H1 (cell line): Measurements from ENCODE around the gene FBXO21. TPM values are rescaled to one million over a fixed set of nuclear protein-coding genes. Genes with fewer than 3 reads are reported as not detected.

Source experiments
- CTCF ChIA-PET: fragments of 300-600 bp; sonication (Branson Sonifier 250); formaldehyde crosslinking; loops from one replicate; lab custom pipeline; 2021; ENCODE audit not compliant: partially characterized antibody; lab: Charles Lee
- POLR2A ChIA-PET: fragments of 300-600 bp; sonication (Branson Sonifier 250); formaldehyde crosslinking; loops from one replicate; lab custom pipeline; 2021; ENCODE audit warnings: inconsistent platforms; ENCODE audit not compliant: partially characterized antibody; lab: Charles Lee
- DNase-seq, 2 experiments: peaks; one replicate each; pipeline versions ENCODE4 v3.0.0 to v3.0.0-alpha.2; 2010 to 2022; ENCODE audit warnings: low spot score in 2 of 2, low read depth in 1 of 2, mixed read lengths in 1 of 2
- FAIRE-seq: peaks from 2 replicates; lab custom pipeline; 2011; peaks lifted over from hg19 to GRCh38; lab: Jason Lieb, UNC
- H2AFZ ChIP-seq: 2 replicates; pipeline ENCODE4 v1.8.1; 2012; ENCODE audit warnings: low read length, inconsistent platforms
- H2AK5ac ChIP-seq: 2 replicates; pipeline ENCODE4 v1.6.1; 2013; ENCODE audit warnings: low read depth, low read length
- H2BK120ac ChIP-seq: replicated peaks from 2 replicates; pipeline ENCODE3; 2013; ENCODE audit warnings: low read depth, low read length, inconsistent platforms
- H2BK12ac ChIP-seq: 2 replicates; pipeline ENCODE4 v1.6.1; 2013; ENCODE audit warnings: low read depth, low read length
- H2BK15ac ChIP-seq: 2 replicates; pipeline ENCODE4 v1.6.1; 2013; ENCODE audit warnings: low read length
- H2BK20ac ChIP-seq: 2 replicates; pipeline ENCODE4 v1.6.1; 2013; ENCODE audit warnings: low read length
- H2BK5ac ChIP-seq: 2 replicates; pipeline ENCODE4 v1.6.1; 2013; ENCODE audit warnings: low read depth, low read length
- H3K14ac ChIP-seq: 2 replicates; pipeline ENCODE4 v1.6.1; 2013; ENCODE audit warnings: inconsistent platforms; ENCODE audit not compliant: insufficient read length
- H3K18ac ChIP-seq: 2 replicates; pipeline ENCODE4 v1.6.1; 2013; ENCODE audit warnings: low read length; ENCODE audit errors: extremely low read depth
- H3K23ac ChIP-seq: 2 replicates; pipeline ENCODE4 v1.6.1; 2013; ENCODE audit warnings: inconsistent platforms; ENCODE audit not compliant: insufficient read length
- H3K23me2 ChIP-seq: 2 replicates; pipeline ENCODE4 v1.6.1; 2013; ENCODE audit warnings: low read depth, low read length
- H3K27ac ChIP-seq: 2 replicates; pipeline ENCODE4 v1.6.1; 2011; ENCODE audit warnings: low read depth, low read length, inconsistent platforms
- H3K27me3 ChIP-seq, 4 experiments: replicated peaks in 1 of 4; 1 replicate in 1 of 4; 2 replicates in 3 of 4; pipeline versions ENCODE4 v1.6.1 to v1.8.1; 2011 to 2013; ENCODE audit warnings: low read length in 3 of 4, mild to moderate bottlenecking in 3 of 4, inconsistent platforms in 2 of 4, mixed read lengths in 2 of 4, moderate library complexity in 1 of 4; ENCODE audit not compliant: control insufficient read depth in 3 of 4, insufficient read depth in 3 of 4; ENCODE audit errors: extremely low read depth in 1 of 4
- H3K36me3 ChIP-seq, 4 experiments: 2 replicates each; pipeline versions ENCODE4 v1.6.1 to v1.8.1; 2011 to 2013; ENCODE audit warnings: mild to moderate bottlenecking in 4 of 4, low read length in 3 of 4, moderate library complexity in 2 of 4, control low read depth in 1 of 4, inconsistent platforms in 1 of 4; ENCODE audit not compliant: insufficient read depth in 4 of 4, control insufficient read depth in 2 of 4
- H3K4ac ChIP-seq: replicated peaks from 2 replicates; pipeline ENCODE3; 2013; ENCODE audit warnings: low read length, low read depth, mixed read lengths, inconsistent platforms; ENCODE audit not compliant: insufficient read length
- H3K4me1 ChIP-seq, 4 experiments: replicated peaks in 1 of 4; 1 replicate in 1 of 4; 2 replicates in 3 of 4; pipeline versions ENCODE4 v1.6.1 to v1.8.1; 2011 to 2013; ENCODE audit warnings: low read length in 3 of 4, inconsistent platforms in 2 of 4, mixed read lengths in 1 of 4; ENCODE audit not compliant: insufficient read depth in 4 of 4, control insufficient read depth in 3 of 4
- H3K4me2 ChIP-seq, 2 experiments: 2 replicates each; pipeline versions ENCODE4 v1.6.1 to v1.8.1; 2011 to 2013; ENCODE audit warnings: low read depth in 2 of 2, low read length in 2 of 2, control low read depth in 1 of 2, inconsistent platforms in 1 of 2, mild to moderate bottlenecking in 1 of 2; ENCODE audit not compliant: insufficient read depth in 1 of 2
- H3K4me3 ChIP-seq, 4 experiments: fragments of 200-600, 300-600 bp in 1 of 4; sonication (generic), shearing (Covaris generic), sonication (Bioruptor Twin) in 1 of 4; 2 replicates each; pipeline versions ENCODE4 v1.5.1 to v1.8.1; 2011 to 2016; ENCODE audit warnings: low read length in 4 of 4, low read depth in 3 of 4, control low read depth in 2 of 4, inconsistent platforms in 2 of 4, mild to moderate bottlenecking in 2 of 4, mixed read lengths in 1 of 4, moderate library complexity in 1 of 4; ENCODE audit not compliant: insufficient read depth in 2 of 4; ENCODE audit errors: extremely low read depth in 1 of 4
- H3K56ac ChIP-seq: replicated peaks from 2 replicates; pipeline ENCODE3; 2013; ENCODE audit warnings: low read depth, mild to moderate bottlenecking, mixed read lengths, low read length, inconsistent platforms; ENCODE audit not compliant: insufficient read length
- H3K79me1 ChIP-seq: 2 replicates; pipeline ENCODE4 v1.6.1; 2013; ENCODE audit warnings: low read depth, low read length, control low read depth
- H3K79me2 ChIP-seq, 2 experiments: 2 replicates each; pipeline versions ENCODE4 v1.6.1 to v1.8.1; 2012 to 2013; ENCODE audit warnings: low read length in 2 of 2, mild to moderate bottlenecking in 2 of 2, inconsistent platforms in 1 of 2; ENCODE audit not compliant: insufficient read depth in 2 of 2, control insufficient read depth in 1 of 2
- H3K9ac ChIP-seq, 4 experiments: replicated peaks in 1 of 4; 1 replicate in 1 of 4; 2 replicates in 3 of 4; pipeline versions ENCODE4 v1.6.1 to v1.8.1; 2011 to 2013; ENCODE audit warnings: low read depth in 3 of 4, low read length in 3 of 4, control low read depth in 2 of 4, mild to moderate bottlenecking in 2 of 4, moderate library complexity in 2 of 4, inconsistent platforms in 1 of 4; ENCODE audit errors: extremely low read depth in 1 of 4
- H3K9me3 ChIP-seq, 2 experiments: 2 replicates each; pipeline versions ENCODE4 v1.6.1 to v1.8.1; 2012 to 2013; ENCODE audit warnings: mild to moderate bottlenecking in 2 of 2, moderate library complexity in 2 of 2, control low read depth in 1 of 2, inconsistent platforms in 1 of 2, low read depth in 1 of 2, low read length in 1 of 2, mixed read lengths in 1 of 2; ENCODE audit not compliant: insufficient read depth in 2 of 2
- H4K20me1 ChIP-seq, 2 experiments: replicated peaks in 1 of 2; 2 replicates each; pipeline versions ENCODE3 to v1.8.1; 2011 to 2013; ENCODE audit warnings: inconsistent platforms in 2 of 2, low read length in 2 of 2, mild to moderate bottlenecking in 1 of 2; ENCODE audit not compliant: insufficient read depth in 2 of 2, control insufficient read depth in 1 of 2
- H4K5ac ChIP-seq: 2 replicates; pipeline ENCODE4 v1.6.1; 2013; ENCODE audit warnings: low read length, low read depth, mixed read lengths, inconsistent platforms; ENCODE audit not compliant: insufficient read length
- H4K8ac ChIP-seq: 2 replicates; pipeline ENCODE4 v1.8.0; 2013; ENCODE audit warnings: mild to moderate bottlenecking, moderate library complexity, low read length, inconsistent platforms; ENCODE audit not compliant: insufficient read depth; ENCODE audit errors: extremely low read depth
- H4K91ac ChIP-seq: replicated peaks from 2 replicates; pipeline ENCODE3; 2013; ENCODE audit warnings: low read length, mixed read lengths, inconsistent platforms; ENCODE audit not compliant: insufficient read length
- BCL11A ChIP-seq, 2 experiments: IDR thresholded peaks; one replicate each; pipeline ENCODE4 v1.6.1; 2011; ENCODE audit warnings: low read depth in 2 of 2, low read length in 2 of 2, mild to moderate bottlenecking in 2 of 2
- CBX8 ChIP-seq: fragments of 300-800, 300-1000 bp; sonication (generic); IDR thresholded peaks from 2 replicates; pipeline ENCODE4 v1.7.1; 2016; ENCODE audit warnings: low read depth, low read length, borderline replicate concordance
- CHD1 ChIP-seq: IDR thresholded peaks from 2 replicates; pipeline ENCODE4 v1.6.1; 2012; ENCODE audit warnings: low read depth, low read length, improper control_type of control experiment
- CHD2 ChIP-seq: IDR thresholded peaks from 2 replicates; pipeline ENCODE4 v1.6.1; 2012; ENCODE audit warnings: low read length, improper control_type of control experiment
- CREB1 ChIP-seq: IDR thresholded peaks from 2 replicates; pipeline ENCODE4 v1.6.1; 2012; ENCODE audit warnings: inconsistent platforms
- EGR1 ChIP-seq: IDR thresholded peaks from 2 replicates; pipeline ENCODE4 v1.6.1; 2011; ENCODE audit warnings: low read depth, low read length, borderline replicate concordance
- EZH2 ChIP-seq: fragments of 200-600 bp; sonication (generic); IDR thresholded peaks from 2 replicates; pipeline ENCODE4 v1.7.1; 2012; ENCODE audit warnings: low read depth, mild to moderate bottlenecking, moderate library complexity, low read length, inconsistent platforms; ENCODE audit not compliant: severe bottlenecking
- HDAC6 ChIP-seq: IDR thresholded peaks from one replicate; pipeline ENCODE4 v1.7.1; 2012; ENCODE audit warnings: low read depth, mild to moderate bottlenecking, inconsistent platforms, low read length, moderate library complexity
- TEAD4 ChIP-seq: IDR thresholded peaks from 2 replicates; pipeline ENCODE4 v1.6.1; 2012; ENCODE audit warnings: low read depth, low read length, inconsistent platforms, mixed read lengths
- ZNF274 ChIP-seq: IDR thresholded peaks from 2 replicates; pipeline ENCODE4 v1.7.0; 2012; ENCODE audit warnings: low read length, borderline replicate concordance; ENCODE audit errors: extremely low read depth
- WGBS, 2 experiments: shearing (Covaris generic) in 1 of 2; methylation state at CpG; one replicate each; pipeline versions ENCODE4 v1.1.6 to v1.1.7; 2013 to 2015; ENCODE audit warnings: low lambda C conversion rate in 2 of 2, mixed read lengths in 2 of 2, inconsistent platforms in 1 of 2, low coverage in 1 of 2, missing lambda C conversion rate in 1 of 2; ENCODE audit not compliant: insufficient replicate concordance in 2 of 2, insufficient coverage in 1 of 2, insufficient read length in 1 of 2; ENCODE audit errors: extremely low coverage in 1 of 2, missing lambda C conversion rate in 1 of 2; 5-methylcytosine and 5-hydroxymethylcytosine counted together
- polyA plus RNA-seq, 7 experiments: library from polyadenylated mRNA; depleted of rRNA in 3 of 7; stranded (reverse) in 5 of 7; unstranded in 2 of 7; fragments of >200 nt in 5 of 7; fragments of 200-250 nt in 2 of 7; gene quantifications; 1 replicate in 5 of 7; 2 replicates in 1 of 7; 4 replicates in 1 of 7; pipeline versions ENCODE4 v1.2.1 to v1.2.3, GENCODE V29; 2011 to 2013; ENCODE audit warnings: missing spikeins in 2 of 7, mixed read lengths in 2 of 7
- total RNA-seq: library from RNA; stranded (reverse); fragmentation: NEBNext Ultra II Directional; extraction: Animal tissue kit (Norgen Biotek cat#: 25700); gene quantifications from 2 replicates; pipeline ENCODE4 v1.2.1, GENCODE V29; 2021
- TF ChIP-seq, protein P1 (sequence below), 3 experiments: IDR thresholded peaks; 1 replicate in 2 of 3; 2 replicates in 1 of 3; pipeline versions ENCODE4 v1.5.1 to v1.6.1; 2011; ENCODE audit warnings: low read length in 3 of 3, mild to moderate bottlenecking in 3 of 3, inconsistent platforms in 2 of 3, low read depth in 1 of 3, moderate library complexity in 1 of 3; ENCODE audit not compliant: insufficient read depth in 1 of 3; ENCODE audit errors: control extremely low read depth in 1 of 3

FBXO21 gene
- total and polyA plus RNA-seq, 2 of the 8 experiments (the other 6 are each of a cell fraction or from before 2014, with no cell fraction given): 57.0 to 80.6 TPM

DNA sequence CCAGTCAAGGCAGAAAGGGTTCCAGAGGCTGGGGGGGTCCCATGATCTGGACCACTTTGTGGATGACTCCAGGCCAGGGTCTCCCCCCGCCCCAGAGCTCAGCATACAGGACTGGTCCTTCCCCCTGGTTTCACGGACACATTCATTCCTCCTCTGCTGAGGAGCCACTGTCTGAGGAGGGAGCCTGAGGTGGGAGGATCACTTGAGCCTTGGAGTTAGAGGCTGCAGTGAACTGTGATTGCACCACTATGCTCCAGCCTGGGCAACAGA lies 97.8 kb downstream of the FBXO21 start:
- POLR2A ChIA-PET: interaction anchor here (0.8 kb wide), 1 partner anchor 23 kb away, joined by 3 read pairs; no protein-coding TSS in a partner anchor
- Histone ChIP-seq H3K9ac (no peak overlapping the region), H3K27me3 (peaks cover 0 to under 1% (median 0%) of the 10 kb centered on the region in 4 experiments; a peak in 3 of 7 replicates), H3K9me3 (peaks cover 0 to 6% of the 10 kb centered on the region in 2 experiments; a peak in 1 of 4 replicates), H2AFZ (no peak overlapping the region), H4K8ac (no peak overlapping the region), H3K56ac (no peak overlapping the region), H3K18ac (no peak overlapping the region), H2BK15ac (no peak overlapping the region), H3K79me1 (no peaks in the 10 kb centered on the region), H3K4ac (no peak overlapping the region), H3K27ac (no peak overlapping the region), H4K20me1 (no peaks in the 10 kb centered on the region), H3K79me2 (no peaks in the 10 kb centered on the region), H2BK120ac (no peak overlapping the region), H3K23me2 (no peaks in the 10 kb centered on the region), H4K91ac (no peak overlapping the region), H4K5ac (no peak overlapping the region), H2BK5ac (no peak overlapping the region), H3K14ac (no peak overlapping the region), H2AK5ac (no peak overlapping the region), H2BK20ac (no peak overlapping the region), H3K36me3 (no peaks in the 10 kb centered on the region), H2BK12ac (no peak overlapping the region), H3K4me3 (no peak overlapping the region), H3K4me2 (no peak overlapping the region), H3K4me1 (peaks cover 0 to 3% (median 0%) of the 10 kb centered on the region in 4 experiments; a peak in 3 of 7 replicates), H3K23ac (no peak overlapping the region)
- TF ChIP-seq CHD1: no peak
- TF ChIP-seq CBX8: no peak
- no peak for TF ChIP-seq HDAC6
- TF ChIP-seq ZNF274: no peak
- TF ChIP-seq TEAD4: no peak
- TF ChIP-seq EZH2: no peak
- TF ChIP-seq, protein P1, sequence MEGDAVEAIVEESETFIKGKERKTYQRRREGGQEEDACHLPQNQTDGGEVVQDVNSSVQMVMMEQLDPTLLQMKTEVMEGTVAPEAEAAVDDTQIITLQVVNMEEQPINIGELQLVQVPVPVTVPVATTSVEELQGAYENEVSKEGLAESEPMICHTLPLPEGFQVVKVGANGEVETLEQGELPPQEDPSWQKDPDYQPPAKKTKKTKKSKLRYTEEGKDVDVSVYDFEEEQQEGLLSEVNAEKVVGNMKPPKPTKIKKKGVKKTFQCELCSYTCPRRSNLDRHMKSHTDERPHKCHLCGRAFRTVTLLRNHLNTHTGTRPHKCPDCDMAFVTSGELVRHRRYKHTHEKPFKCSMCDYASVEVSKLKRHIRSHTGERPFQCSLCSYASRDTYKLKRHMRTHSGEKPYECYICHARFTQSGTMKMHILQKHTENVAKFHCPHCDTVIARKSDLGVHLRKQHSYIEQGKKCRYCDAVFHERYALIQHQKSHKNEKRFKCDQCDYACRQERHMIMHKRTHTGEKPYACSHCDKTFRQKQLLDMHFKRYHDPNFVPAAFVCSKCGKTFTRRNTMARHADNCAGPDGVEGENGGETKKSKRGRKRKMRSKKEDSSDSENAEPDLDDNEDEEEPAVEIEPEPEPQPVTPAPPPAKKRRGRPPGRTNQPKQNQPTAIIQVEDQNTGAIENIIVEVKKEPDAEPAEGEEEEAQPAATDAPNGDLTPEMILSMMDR (IDR thresholded peaks at IDR 0.05; ENCODE audit: control extremely low read depth in 1 of 3, insufficient read depth in 1 of 3, low read depth in 1 of 3, low read length in 3 of 3): no peak
- no peak for TF ChIP-seq BCL11A (IDR thresholded peaks at IDR 0.05; ENCODE audit: low read depth in 2 of 2, low read length in 2 of 2)
- TF ChIP-seq CHD2: no peak
- TF ChIP-seq CREB1: no peak
- TF ChIP-seq EGR1: no peak
- FAIRE-seq: no peak
- no peak for DNase-seq
- CTCF ChIA-PET: interaction anchor here (1.1 to 8.3 kb wide), 6 partner anchors 9 to 56 kb away, joined by 3 to 43 read pairs (median 5); no protein-coding TSS in a partner anchor
- 81% methylated on average over 2 of the region's 2 CpGs; no CpG with 5 or more reads in 1 of the 2 experiments for WGBS, 2 experiments
